Activated CD4-positive, alpha-beta T cell treated with anti-CD3 and anti-CD28 coated beads, Interleukin-2, amount 50 U/mL, for 16 hours (primary cell): ENCODE measurements around the gene CASQ2.

Experiments used
- DNase-seq: peaks from one replicate; pipeline ENCODE4 v3.0.0-alpha.2; 2020

CASQ2 gene

GRCh38 chr1:115656461-115657077, 111.9 kb downstream of the CASQ2 start:
- no peak for DNase-seq

GRCh38 chr1:115655916-115656315, 112.6 kb downstream of the CASQ2 start:
- no peak for DNase-seq

- no peak for DNase-seq
These were observed 113.2 kb downstream of the CASQ2 start for GRCh38 chr1:115655306-115655663.

GRCh38 chr1:115654663-115655305, 113.7 kb downstream of the CASQ2 start:
- no peak for DNase-seq

- no peak for DNase-seq
These were observed 114.4 kb downstream of the CASQ2 start for GRCh38 chr1:115654125-115654524.

- DNase-seq: no peak
These were observed 116.2 kb downstream of the CASQ2 start for GRCh38 chr1:115652236-115652788.

GRCh38 chr1:115651391-115651790, 117.1 kb downstream of the CASQ2 start:
- DNase-seq: no peak

GRCh38 chr1:115650961-115651360, 117.6 kb downstream of the CASQ2 start:
- DNase-seq: no peak
